GM12873 (cell line): ENCODE measurements around the gene PDZD2.

Experiments
- TF ChIP-seq, protein P1 (sequence below): IDR thresholded peaks from 2 replicates; pipeline ENCODE4 v1.5.1; 2012; ENCODE audit warnings: low read depth, mild to moderate bottlenecking, moderate library complexity, low read length, control low read depth; ENCODE audit not compliant: insufficient read depth; ENCODE audit errors: missing control alignments

PDZD2 gene

DNA sequence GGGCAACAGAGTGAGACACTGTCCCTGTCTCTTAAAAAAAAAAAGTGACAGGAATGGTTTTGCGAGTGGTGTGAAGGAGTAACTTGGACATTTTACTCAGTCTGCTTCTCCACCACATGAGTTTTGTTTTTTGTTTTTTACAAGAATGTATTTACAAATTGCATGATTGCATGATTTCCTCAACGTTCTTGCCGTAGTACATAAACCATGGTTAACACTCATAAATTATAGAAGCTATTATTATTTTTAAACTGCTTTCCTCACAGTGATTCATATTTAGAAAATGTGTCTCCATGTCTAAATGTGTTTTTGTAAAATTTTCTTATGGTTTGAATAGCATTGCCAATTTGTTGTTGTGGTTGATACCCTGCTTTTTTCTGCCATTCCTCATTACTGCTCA is 315.2 kb downstream of the PDZD2 start:
- TF ChIP-seq, protein P1, sequence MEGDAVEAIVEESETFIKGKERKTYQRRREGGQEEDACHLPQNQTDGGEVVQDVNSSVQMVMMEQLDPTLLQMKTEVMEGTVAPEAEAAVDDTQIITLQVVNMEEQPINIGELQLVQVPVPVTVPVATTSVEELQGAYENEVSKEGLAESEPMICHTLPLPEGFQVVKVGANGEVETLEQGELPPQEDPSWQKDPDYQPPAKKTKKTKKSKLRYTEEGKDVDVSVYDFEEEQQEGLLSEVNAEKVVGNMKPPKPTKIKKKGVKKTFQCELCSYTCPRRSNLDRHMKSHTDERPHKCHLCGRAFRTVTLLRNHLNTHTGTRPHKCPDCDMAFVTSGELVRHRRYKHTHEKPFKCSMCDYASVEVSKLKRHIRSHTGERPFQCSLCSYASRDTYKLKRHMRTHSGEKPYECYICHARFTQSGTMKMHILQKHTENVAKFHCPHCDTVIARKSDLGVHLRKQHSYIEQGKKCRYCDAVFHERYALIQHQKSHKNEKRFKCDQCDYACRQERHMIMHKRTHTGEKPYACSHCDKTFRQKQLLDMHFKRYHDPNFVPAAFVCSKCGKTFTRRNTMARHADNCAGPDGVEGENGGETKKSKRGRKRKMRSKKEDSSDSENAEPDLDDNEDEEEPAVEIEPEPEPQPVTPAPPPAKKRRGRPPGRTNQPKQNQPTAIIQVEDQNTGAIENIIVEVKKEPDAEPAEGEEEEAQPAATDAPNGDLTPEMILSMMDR: no peak

DNA sequence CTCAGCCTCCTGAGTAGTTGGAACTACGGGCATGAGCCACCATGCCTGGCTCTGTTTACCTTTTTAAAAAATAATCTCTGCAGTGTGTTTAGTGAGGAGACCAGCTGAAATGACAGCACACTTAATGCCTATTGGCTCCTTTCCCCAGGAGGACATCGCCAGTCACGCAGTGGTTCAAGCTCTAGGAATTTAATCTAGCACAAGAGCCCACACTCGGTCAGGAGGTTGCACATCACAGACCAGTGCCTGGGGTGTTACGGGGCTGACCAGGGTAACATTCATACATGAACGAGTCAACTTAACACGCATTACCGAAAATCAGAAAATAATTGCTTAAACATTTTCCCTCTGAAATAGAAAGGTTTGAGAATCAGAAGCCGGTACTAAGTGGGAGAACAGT is 318.2 kb downstream of the PDZD2 start:
- TF ChIP-seq, protein P1: no peak

DNA sequence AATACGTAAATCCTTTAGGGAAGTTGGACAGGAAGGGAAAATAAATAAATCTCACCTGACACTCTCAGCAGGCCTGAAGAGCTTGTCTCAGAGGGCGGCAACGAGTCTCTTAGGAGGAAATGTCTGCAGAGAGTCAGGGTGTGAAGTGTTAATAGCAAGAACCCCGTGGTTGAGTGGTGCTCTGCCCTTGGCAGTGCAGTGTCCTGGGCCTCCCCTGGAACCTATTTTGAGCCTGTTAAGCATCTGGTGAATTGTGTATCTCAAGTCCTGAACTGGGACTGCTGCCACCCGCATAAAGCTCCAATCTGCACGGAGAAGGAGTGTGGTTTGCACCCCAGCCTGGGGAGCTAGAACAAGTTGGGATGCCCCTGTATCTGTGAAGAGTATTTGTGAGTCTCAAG is 323.4 kb downstream of the PDZD2 start:
- TF ChIP-seq, protein P1: no peak

DNA sequence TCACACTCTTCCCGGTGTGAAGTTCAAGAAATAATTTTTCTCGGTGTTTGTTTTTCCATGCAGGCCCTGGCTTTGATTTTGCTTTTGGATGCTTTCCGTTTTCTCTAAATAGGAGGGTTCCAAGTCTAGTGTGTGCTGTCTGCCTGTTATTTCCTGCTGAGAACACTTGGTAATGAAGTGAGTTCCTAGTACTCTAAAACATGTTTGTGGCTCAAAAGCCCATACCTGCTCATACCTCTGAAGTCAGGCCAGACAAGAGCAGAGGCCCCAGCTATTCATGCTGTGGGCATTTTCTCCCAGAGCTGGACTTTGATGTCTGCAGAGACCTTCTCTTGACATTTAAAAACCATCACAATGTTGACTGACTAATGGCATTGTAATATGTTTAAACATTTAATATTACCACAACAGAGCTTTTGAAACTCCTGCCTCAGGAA is 324.0 kb downstream of the PDZD2 start:
- TF ChIP-seq, protein P1: no peak

DNA sequence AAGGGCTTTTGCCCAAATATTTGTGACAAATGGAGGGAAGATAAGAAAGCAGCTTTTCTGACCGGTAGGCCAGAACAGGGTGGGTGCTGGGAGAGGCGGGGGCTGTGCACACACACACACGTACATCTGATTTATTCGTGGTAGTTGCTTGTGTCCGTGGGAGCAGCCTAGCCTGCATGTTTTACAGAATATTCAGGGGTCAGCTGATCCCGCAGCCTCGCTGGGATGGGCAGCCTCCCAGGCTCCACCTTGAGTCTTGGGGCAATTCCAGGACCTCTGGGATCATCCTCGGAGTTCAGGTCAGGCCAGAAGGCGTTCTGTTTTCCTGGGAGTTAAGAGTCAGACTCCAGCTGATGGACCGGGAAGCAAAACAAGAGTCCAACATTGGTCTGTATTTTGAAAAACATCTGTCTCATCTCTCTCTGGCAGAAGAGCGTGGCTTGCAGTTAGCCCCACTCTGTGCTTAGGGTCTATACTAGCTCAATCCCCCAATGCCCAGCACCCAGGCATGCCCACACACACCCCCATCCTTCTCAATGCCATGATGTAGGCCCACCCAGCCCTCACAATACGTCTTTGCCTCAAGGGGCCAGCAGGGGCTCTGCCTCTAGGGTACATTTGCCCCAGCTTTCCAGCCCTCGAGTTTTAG is 324.6 kb downstream of the PDZD2 start:
- TF ChIP-seq, protein P1: no peak

DNA sequence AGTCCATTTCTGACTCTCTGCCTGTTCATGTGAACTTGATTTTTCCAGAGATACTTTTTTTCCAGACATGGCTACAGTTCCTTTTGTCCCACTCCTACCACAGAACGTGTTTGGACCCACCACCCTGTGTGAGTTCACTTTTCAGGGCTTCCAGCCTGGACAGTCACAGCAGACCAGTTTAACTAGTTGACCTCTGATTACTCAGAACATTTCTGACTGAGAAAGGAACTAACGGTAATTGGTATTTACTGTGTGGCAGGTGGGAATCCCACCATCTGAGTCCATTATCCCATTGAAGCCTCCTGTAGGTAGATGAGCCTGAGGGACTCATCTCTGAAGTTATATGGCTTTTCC is 325.1 kb downstream of the PDZD2 start:
- TF ChIP-seq, protein P1: no peak

DNA sequence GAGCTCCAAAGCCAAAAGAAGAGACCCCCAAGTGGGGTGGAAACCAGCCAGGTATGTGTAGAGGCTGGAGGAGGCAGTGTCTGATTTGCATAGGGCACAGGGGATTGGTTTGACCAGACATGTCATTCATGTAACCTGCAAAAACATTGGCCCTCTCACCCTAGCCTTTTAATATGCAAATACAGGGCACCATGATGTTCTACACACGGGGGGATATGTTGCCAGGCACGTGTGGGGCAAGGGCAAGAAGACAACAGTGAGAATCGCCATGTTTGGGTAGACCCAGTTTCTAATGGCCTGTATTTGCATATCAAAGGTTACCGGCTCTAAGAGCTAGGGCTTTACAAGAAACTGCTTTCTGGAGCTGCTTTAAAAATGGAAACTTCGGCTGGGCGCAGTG is 326.3 kb downstream of the PDZD2 start:
- TF ChIP-seq, protein P1: no peak
